Omental fat pad (tissue), 4 donors: ENCODE results near the gene NFIA. TPM values are rescaled to one million over a fixed set of nuclear protein-coding genes. Genes with fewer than 3 reads are reported as not detected.

Source experiments
- ATAC-seq: fragments of 150-250 bp; one replicate; pipeline ENCODE4 v1.9.1; 2016; ENCODE audit warnings: mild to moderate bottlenecking, moderate library complexity; ENCODE audit not compliant: low FRiP score
- DNase-seq: peaks from one replicate; pipeline ENCODE4 v3.0.0-alpha.2; 2019; ENCODE audit warnings: low spot score
- CTCF ChIP-seq, 3 donors: fragments of 450-650 bp; IDR thresholded peaks; one replicate each; pipeline ENCODE4 v1.5.1; 2016 to 2017; ENCODE audit warnings: antibody characterized with exemption in 3 of 3, mild to moderate bottlenecking in 3 of 3, moderate library complexity in 2 of 3
- total RNA-seq, 4 donors: library from RNA; depleted of rRNA; stranded (reverse); fragments of >200 nt; gene quantifications; one replicate each; pipeline ENCODE4 v1.1.0, GENCODE V29; 2016

Gene NFIA
- total RNA-seq, 4 donors from 2014 or later: 61.1 to 159 (median 77.5) TPM

GRCh38 chr1:61171974-61172373 is 89.6 kb downstream of the NFIA start:
- no peak for ATAC-seq
- no peak for DNase-seq
- TF ChIP-seq CTCF (IDR thresholded peaks at IDR 0.05): no peak

GRCh38 chr1:61173118-61173517 is 90.8 kb downstream of the NFIA start:
- ATAC-seq: no peak
- DNase-seq: no peak
- no peak for TF ChIP-seq CTCF (IDR thresholded peaks at IDR 0.05)

GRCh38 chr1:61174060-61174795 is 91.9 kb downstream of the NFIA start:
- no peak for TF ChIP-seq CTCF (IDR thresholded peaks at IDR 0.05)

GRCh38 chr1:61175976-61176375 is 93.6 kb downstream of the NFIA start:
- DNase-seq (no peak), ATAC-seq (no peak)
- no peak for TF ChIP-seq CTCF (IDR thresholded peaks at IDR 0.05)

More at GRCh38 chr1:61174060-61174795, 91.9 kb downstream of the NFIA start:
- ATAC-seq (no peak), DNase-seq (no peak)

GRCh38 chr1:61181067-61182038 is 99.0 kb downstream of the NFIA start:
- DNase-seq (no peak), ATAC-seq (no peak)
- TF ChIP-seq CTCF (IDR thresholded peaks at IDR 0.05): no peak

- DNase-seq: no peak
- ATAC-seq: no peak
- TF ChIP-seq CTCF (IDR thresholded peaks at IDR 0.05): no peak
Observed at GRCh38 chr1:61182049-61182448, 99.7 kb downstream of the NFIA start.
